GF-D8 (cell line): ENCODE results near the gene PLD4.
"Not testable (repeated sequence)": the region's sequence is repeated elsewhere in the genome, so short reads cannot be mapped to it uniquely, and the experiment has no call there.

ENCODE experiments used
- DNase-seq: peaks from one replicate; lab custom pipeline; 2025; lab: John Stamatoyannopoulos, UW

The PLD4 gene, protein sequence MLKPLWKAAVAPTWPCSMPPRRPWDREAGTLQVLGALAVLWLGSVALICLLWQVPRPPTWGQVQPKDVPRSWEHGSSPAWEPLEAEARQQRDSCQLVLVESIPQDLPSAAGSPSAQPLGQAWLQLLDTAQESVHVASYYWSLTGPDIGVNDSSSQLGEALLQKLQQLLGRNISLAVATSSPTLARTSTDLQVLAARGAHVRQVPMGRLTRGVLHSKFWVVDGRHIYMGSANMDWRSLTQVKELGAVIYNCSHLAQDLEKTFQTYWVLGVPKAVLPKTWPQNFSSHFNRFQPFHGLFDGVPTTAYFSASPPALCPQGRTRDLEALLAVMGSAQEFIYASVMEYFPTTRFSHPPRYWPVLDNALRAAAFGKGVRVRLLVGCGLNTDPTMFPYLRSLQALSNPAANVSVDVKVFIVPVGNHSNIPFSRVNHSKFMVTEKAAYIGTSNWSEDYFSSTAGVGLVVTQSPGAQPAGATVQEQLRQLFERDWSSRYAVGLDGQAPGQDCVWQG

DNA sequence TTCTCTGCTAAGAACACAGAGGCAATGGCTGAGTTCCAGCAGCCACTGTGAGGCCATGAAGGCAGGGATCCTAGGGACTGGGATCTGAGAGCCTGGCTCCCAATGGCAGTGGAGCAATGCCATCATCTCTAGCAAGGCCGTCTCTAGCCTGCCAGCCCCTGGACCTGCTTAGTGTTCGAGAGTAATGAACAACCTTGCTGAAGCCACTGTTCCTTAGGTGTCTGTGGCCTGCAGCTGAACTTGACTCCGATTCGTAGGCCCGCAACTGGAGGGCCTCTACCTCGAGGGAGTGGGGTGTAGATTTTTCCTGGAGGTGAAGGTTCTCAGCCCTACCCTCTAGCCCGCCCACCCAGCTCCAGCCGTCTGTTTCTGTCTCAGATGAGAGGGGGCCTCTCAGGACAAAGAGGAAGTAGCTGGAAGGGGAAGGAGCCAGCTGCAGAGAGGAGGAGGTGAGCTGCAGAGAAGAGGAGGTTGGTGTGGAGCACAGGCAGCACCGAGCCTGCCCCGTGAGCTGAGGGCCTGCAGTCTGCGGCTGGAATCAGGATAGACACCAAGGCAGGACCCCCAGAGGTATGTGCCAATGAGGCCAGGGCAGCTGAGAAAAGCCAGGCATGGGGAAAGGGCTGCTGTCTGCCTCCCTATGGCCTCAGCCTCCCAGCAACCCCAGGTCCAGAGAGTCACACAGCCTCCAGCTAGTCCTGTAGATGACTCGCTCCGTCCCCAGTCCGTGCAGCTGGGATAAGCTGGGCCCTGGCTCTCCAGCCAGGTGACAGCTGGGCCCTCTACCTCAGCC lies at the start of gene PLD4:
Gene PLD4 (plus strand): TSS at position 459 of the 793 bp plus-strand sequence. CDS start 2,262 bp downstream, outside the sequence.
- no peak for DNase-seq

DNA sequence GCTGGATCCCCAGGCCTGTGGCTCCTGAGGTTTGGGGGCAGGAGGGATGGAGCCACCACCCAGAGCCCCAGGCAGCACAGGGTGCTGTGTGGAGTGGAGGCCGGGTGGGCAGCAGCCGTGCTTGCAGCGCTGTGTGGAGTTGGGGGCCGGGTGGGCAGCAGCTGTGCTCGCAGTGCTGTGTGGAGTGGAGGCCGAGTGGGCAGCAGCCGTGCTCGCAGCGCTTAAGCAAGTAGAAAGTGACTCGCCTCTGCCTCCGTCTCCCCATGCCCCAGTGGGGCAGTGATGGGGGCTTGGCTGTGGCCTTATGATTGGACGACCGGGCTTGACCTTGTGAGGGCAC lies 49.3 kb upstream of the PLD4 start:
- DNase-seq: no peak

DNA sequence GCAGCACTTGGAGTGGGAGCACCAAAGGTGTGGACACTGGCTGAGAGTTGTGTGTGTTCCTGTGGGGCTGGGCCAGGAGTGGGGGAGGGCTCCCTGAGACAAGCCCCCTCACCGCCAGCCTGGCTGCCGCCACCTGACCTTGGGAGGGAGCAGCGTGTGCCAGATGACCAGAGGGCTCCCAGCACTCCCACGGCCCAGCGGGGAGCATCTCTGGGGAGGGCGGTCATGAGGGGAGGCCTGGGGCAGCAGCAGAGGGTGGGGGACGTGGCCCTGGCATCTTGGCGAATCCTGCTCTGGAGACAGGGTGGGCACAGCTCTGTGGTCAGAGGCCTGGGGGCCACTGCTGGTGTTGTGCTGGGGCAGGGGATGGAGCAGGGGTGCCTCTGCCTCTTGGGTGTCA lies 48.9 kb upstream of the PLD4 start:
- DNase-seq: no peak

DNA sequence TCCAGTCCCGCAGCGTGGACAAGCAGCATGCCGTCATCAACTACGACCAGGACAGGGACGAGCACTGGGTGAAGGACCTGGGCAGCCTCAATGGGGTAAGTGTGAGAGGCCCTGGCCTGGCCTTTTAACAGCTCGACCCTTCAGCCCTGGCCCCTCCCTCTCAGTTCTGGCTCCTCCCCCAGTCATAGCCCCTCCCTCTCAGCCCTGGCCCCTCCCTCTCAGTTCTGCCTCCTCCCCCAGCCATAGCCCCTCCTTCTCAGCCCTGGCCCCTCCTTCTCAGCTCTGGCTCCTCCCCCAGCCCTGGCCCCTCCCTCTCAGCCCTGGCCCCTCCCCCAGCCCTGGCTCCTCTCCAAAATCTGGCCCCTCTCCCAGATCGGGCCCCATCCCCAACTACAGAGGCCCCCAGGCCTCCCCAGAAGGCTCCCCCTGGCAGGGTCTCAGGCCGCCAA lies 48.4 kb upstream of the PLD4 start:
- no peak for DNase-seq

DNA sequence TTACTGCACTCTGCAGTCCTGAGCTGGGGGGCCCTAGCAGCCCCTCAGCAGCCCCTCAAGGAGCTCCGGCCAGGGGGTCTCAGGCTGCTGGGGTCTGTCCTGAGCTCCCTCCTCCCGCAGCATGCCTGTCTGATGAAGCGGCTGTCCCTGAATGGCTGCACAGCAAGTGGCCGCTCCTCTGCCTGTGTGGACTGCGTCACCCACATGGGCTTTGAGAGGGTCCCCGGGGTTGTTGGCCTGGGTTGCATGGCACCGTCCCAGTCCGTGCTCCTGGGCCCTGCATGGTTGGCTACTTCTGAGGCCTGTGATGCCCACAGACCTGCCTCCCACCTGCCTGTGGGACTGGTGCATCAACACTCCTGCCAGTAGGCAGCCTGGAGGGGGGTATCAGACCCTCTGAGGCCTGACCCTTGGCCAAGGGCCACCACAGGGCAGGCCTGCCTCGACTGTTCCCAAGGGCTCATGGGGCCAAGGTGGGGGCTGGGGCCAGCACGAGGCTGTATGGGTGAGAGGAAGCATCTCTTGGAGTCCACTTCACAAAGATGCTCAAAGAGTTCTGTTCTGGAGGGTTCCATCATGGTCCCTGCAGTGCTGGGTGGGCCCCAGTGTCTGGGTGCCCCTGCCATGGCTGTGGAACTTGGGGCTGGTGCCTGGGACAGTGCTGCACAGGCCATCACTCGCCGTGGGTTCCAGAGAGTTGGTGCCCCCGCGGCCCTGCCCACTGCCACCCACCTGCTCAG lies 47.4 kb upstream of the PLD4 start:
- no peak for DNase-seq

DNA sequence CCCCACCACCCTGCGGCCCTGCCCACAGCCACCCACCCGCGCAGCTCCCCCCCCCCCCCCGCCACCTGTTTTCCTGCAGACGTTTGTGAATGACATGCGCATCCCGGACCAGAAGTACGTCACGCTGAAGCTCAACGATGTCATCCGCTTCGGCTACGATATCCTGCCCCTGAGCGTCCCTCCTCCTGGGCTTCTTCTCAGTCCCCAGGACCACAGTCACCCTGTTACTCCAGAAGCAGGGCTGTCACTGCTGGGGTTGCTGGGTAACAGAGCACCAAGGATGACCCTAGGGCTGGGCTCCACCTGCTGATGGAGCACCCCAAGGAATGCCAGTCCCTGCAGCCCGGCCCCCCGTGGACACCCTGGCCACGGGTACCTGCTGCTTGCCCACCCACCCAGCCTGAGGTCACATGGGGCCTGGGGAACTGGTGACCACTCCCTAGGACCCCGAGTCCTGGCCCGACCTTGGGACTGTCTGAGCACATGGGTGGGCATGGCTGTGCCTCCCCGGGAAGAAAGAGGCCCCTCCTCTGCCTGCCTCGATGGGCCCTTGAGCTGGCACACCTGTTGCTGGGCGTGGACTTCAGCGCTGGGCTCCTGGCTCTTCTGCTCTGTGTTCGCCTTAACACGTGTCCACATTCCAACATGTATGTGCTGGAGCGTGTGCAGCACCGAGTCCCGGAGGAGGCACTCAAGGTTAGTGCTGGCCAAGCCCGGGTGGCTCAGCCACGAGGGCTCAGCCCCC lies 46.7 kb upstream of the PLD4 start:
- DNase-seq: no peak

DNA sequence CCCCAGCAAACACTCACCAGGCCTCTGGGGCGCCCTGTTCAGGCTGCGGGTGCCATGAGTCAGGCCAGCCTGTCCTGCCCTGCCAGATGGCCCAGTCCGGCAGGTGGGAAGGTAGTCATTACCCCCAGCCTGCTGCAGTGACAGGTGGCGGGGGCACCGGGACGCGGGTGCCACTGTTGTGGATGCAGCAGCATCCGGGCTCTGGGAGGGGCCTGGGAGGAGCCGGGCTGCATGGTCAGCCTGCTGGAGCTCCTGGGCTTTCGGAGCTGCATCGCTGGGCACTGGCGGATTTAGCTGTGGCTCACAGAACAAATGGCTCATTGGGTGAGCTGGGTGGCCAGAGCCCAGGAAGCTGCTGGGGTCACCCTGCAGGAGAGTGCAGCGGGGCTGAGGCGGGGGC lies 46.1 kb upstream of the PLD4 start:
- DNase-seq: no peak

DNA sequence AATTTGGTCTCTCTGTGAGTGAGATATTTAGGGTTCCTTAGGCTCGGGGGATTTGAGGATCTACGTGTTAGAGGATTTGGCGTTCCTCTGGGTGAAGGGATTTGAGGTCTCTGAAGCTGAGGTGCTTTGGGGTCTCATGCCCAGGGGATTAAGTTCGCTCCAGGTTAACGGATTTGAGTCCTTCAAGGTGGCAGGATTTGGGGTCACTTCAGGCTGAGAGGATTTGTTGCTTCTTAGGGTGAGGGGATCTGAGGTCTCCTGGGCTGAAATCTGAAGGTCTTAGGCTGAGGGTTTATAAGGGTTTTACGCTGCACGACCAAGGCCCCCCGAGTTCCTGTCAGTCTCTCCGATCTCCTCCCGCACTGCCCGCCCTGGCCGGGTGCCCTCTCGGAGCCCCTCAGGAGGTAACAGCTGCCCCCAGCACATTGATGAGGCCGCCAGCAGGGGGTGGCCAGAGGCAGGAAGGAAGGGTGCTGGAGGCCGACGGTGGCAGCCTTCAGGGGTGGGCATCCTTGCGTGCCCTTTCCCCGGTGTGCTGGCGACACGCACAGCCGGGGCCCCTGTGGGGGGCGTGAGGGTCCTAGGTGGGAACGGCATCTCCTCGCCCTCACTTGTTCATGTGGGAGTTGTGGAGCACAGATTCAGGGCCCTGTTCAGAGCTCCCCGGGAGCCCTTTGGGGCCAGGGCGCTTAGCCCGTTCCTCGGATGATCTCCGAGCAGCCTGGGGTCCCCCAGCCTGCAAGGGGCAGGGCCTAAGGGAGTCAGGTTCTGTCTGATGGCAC lies 45.3 kb upstream of the PLD4 start:
- DNase-seq: no peak

DNA sequence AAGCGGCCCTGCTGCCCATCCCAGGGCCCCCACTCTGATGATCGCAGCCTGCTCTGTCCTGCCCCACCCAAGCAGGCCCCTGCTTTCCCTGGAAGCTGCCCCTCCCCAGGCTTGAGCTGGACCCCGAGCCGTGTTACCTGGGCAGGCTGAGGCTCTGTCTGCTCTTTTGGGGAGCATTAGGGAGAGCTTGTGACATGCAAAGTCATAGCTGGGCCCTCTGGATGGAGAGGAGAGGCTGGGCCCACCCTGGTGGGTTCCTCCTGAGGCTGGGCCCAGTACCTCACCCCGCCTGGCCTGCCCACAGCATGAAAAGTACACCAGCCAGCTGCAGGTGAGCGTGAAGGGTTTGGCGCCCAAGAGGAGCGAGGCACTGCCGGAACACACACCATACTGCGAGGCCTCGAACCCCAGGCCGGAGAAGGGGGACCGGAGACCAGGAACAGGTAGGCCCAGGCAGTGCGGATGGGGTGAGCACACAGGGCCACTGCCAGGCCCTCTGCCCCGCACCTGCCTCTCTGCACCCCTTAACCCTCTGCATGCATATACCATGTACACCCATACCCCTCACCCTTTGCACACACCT lies 44.6 kb upstream of the PLD4 start:
- no peak for DNase-seq

DNA sequence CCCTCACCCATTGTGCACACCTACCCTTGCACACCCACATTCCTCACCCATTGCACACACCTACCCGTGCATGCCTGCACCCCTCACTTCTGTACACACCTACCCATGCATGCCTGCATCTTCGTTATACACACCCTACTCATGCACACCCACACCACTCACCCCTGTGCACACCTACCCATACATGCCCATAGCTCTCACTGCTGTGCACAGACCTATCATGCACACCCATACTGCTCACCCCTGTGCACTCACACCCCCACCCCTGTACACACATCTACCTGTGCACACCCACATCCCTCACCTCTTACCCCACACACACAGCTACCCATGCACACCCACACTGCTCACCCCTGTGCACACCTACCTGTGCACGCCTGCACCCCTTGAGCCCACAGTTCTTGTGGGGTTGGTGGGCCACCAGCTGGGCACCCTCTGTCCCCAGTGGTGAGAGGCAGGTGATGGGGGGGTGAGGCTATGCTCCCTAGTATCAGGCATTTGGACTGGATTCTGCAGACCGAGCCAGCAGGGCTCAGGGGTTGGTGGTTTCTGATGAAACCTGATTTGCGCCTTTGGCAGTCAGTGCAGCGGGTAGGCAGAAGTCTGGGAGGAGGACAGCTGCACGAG lies 44.0 kb upstream of the PLD4 start:
- DNase-seq: no peak

DNA sequence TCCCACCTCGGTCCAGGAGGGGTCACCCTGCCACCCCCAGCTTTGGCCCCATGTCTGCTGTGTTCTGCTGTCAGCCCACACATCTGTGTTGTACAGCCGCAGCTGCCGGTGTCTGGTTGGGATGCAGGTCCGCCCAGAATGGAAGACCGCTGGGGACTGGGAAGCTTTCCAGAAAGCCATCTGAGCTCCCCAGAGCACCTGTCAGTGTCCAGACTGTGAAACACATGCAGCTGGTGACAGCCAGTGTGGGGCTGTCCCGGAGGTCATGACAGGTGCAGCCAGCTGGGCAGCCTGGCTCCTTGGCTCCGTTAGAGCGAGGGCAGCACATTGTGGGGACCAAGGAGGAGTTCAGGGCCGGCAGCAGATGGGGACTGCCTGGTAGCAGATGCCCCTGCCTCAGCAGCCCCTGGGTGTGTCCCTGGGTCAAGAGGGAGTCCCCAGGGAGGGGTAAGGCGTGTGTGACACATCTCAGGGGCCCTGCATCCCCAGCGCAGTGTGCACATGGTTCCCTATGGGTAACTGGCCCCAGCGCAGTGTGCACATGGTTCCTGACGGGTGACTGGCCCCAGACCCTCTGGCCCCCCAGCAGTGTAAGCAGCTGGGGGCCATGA lies 43.2 kb upstream of the PLD4 start:
- no peak for DNase-seq

DNA sequence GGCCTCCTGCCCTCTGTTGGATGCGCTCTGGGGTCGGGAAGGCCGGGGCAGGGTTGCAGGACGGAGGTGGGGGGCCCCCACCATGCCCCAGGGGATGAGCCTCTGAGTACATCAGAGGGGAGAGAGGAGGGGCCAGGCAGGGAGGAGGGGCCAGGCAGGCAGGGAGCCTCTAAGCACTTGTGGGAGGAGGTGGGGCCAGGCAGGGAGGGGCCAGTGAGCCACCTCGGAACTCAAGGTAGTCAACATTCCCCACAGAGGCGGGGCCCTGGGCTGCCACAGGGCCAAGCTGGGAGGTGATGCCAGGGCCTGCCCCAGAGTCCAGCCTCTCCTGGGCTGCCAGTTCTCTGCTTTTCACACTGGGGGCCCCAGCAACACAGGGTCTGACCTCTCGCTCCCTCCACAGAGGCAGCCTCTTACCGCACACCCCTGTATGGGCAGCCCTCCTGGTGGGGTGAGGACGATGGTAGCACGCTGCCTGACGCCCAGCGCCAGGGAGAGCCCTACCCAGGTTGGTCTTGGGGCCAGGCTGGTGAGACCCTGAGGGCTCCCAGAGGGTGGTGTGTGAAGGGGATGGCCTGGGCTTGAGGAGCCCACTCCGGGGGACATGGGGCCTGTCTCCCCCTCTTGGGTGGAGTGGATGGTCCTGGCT lies 42.2 kb upstream of the PLD4 start:
- no peak for DNase-seq

DNA sequence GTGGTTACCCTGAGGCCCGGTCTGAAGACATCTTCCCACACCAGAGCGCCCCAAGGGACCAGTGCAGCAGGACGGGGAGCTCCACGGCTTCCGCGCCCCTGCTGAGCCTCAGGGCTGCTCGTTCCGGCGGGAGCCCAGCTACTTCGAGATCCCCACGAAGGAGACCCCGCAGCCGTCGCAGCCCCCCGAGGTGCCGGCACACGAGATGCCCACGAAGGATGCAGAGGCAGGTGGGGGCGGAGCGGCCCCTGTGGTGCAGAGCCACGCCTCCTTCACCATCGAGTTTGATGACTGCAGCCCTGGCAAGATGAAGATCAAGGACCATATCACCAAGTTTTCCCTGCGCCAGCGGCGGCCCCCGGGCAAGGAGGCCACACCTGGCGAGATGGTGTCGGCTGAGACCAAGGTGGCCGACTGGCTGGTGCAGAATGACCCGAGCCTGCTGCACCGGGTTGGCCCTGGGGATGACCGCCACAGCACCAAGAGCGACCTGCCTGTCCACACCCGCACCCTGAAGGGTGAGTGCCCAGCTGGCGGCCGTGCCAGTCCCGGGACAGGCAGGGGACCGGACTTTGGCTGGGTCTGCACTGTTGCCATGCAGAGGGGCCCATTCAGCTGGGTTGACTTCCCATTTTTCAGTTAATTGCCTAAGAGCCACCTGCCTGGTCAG lies 41.6 kb upstream of the PLD4 start:
- no peak for DNase-seq

DNA sequence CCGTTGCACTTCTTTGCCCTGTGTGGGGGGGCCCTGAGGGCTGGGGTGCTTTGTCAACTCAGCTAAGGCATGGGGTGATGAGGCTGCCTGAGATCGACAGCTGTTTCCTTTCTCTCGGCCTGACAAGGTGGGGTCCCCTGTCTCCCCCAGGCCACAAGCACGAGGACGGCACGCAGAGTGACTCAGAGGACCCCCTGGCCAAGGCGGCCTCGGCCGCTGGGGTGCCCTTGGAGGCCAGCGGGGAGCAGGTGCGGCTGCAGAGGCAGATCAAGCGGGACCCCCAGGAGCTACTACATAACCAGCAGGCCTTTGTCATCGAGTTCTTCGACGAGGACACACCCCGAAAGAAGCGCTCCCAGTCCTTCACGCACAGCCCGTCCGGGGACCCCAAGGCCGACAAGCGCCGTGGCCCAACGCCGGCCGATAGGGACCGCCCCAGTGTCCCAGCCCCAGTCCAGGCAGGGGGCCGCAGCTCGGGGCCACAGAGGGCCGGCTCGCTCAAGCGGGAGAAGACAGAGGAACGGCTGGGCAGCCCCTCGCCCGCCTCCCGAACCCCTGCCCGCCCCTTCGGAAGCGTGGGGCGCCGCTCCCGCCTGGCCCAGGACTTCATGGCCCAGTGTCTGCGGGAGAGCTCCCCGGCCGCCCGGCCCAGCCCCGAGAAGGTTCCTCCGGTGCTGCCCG lies 40.9 kb upstream of the PLD4 start:
- DNase-seq: no peak

DNA sequence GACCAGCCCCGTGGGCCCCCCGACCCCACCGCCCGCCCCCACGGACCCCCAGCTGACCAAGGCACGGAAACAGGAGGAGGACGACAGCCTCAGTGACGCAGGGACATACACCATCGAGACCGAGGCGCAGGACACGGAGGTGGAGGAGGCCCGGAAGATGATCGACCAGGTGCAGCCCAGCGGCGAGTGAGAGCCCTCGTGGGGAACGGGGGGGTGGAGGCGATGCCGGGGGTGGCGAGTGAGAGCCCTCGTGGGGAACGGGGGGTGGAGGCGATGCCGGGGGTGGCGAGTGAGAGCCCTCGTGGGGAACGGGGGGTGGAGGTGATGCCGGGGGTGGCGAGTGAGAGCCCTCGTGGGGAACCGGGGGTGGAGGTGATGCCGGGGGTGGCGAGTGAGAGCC lies 40.3 kb upstream of the PLD4 start:
- not testable (repeated sequence) for DNase-seq

DNA sequence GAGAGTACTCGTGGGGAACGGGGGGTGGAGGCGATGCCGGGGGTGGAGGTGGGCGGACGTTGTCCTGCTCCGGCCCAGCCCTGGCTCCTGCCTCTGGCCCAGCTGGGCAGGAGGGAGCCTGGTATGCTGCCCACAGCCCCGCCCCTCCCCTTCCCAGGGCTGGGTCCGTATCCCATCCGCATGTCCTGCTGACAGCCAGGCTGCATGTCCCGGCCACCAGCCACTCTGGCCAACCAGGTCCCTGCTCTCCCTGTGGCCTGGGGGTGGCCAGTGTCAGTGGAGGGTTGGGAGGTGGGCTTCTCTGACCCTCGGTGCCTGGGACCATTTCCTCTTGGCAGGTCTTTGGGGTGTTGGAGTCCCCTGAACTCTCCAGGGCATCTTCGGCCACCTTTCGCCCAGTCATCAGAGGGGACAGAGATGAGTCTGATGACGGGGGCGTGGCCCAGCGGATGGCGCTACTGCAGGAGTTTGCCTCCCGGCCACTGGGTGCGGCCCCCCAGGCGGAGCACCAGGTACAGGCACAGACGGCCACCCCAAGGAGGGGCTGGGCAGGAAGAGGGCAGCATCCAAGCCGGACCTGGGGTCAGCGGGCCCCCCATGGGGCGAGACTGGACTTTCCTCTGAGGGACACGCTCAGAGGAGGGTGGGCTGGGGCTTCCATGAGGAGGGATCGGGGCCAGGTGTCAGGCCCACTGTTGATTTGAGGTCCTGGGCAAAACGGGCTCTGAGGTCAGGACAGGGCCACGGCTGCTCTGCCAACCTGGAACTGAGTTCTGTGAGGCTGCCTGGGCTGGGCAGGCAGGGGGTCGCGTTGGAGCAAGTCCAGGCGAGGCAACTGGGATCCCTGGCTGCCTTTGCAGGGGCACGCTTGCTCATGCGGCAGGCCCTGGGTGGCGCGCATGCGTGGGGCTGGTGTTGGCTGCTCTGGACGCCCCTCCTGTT lies 39.4 kb upstream of the PLD4 start:
- DNase-seq: no peak
